Neural progenitor cell (in vitro differentiated cells): Measurements from ENCODE around the gene HYPK.

Experiments
- CTCF ChIP-seq: fragments of 200-600 bp; sonication (generic); IDR thresholded peaks from 2 replicates; pipeline ENCODE4 v1.5.1; 2017; ENCODE audit warnings: antibody characterized with exemption, mild to moderate bottlenecking
- EZH2 ChIP-seq: fragments of 200-600 bp; sonication (generic); IDR thresholded peaks from 2 replicates; pipeline ENCODE4 v1.6.1; 2017; ENCODE audit warnings: antibody characterized with exemption, mild to moderate bottlenecking, moderate library complexity
- EZH2phosphoT487 ChIP-seq: fragments of 200-600 bp; sonication (generic); IDR thresholded peaks from 2 replicates; pipeline ENCODE4 v1.6.1; 2017; ENCODE audit warnings: antibody characterized with exemption

DNA sequence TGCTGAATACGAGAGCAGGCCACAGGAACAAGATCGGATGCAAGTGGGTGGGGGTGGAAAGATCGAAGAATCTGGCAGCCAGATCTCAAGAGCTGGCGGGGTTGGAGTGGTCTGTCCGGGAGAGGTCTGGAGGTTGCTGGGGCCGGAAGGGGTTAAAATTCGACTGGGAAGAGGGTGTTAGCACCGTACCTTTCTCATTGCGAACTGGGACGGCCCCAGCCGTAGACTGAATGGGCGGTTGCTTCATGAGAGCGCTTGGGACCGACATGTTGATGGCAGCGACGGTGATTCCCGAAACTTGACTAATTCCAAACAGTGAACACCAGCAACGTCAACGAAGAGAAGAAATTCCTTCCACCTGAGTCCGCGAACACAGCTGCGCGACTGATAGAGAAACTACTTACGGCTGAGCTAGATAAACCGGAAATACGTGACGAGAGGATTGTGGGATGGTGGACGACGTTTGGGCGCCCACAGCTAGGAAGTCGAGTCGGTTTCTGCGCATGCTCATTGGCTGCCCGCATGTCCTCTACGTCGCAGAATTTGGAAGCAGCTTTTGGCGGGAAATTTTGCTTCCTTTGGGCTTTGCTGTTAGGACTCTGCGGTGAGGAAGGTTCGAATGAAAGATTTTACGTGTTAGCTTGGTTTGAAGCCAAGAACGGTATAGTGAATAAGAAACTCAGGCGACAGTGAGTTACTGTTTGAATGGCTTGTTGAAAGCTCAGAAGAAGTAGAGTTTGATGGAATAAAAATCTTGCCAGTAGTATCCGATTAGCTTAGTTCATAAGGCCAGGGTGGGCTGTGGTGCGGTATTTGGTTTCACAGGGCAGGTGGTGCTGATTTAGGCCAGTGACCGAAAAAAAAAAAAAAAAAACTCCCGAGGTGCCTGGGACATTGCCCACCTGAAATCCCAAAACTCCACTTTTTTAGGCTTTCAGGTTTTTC lies 24.2 kb downstream of the HYPK start, which contains the start of gene MFAP1:
- TF ChIP-seq CTCF: no peak
- TF ChIP-seq EZH2: no peak
- no peak for TF ChIP-seq EZH2phosphoT487
